ENCODE results near the gene IMP4.
A peak's percentile ranks its signal among the peaks of the same experiment; 100 is the strongest.

Gene IMP4

GRCh38 chr2:130342533-130343275, at the start of gene IMP4:
Gene IMP4, plus strand, starts transcription at chr2:130342897. Its CDS starts 36 bp downstream, at chr2:130342933.
- DNase-seq (ENCODE audit: extremely low spot score), result peak; percentile 91
- POLR2A ChIA-PET, result interaction anchor here (0.9 to 1.7 kb wide), 4 partner anchors 11 to 85 kb away, joined by 3 to 13 read pairs (median 3); no protein-coding TSS in a partner anchor
- CTCF ChIA-PET, result interaction anchor here (1.0 to 5.0 kb wide), 14 partner anchors 8 to 161 kb away, joined by 3 to 35 read pairs (median 6); partner anchors contain the start of genes MZT2B, PTPN18 and SMPD4
- no peak for TF ChIP-seq CTCF (IDR thresholded peaks at IDR 0.05; ENCODE audit: control extremely low read depth, extremely low read depth, low read depth, missing control alignments)

- no peak for TF ChIP-seq CTCF (IDR thresholded peaks at IDR 0.05; ENCODE audit: control extremely low read depth, extremely low read depth, low read depth, missing control alignments)
- POLR2A ChIA-PET, result no interaction called here
- DNase-seq (ENCODE audit: extremely low spot score), result no peak
- CTCF ChIA-PET, result no interaction called here
Measured at GRCh38 chr2:130300258-130300969, 42.3 kb upstream of the IMP4 start.

- POLR2A ChIA-PET, result no interaction called here
- no peak for DNase-seq (ENCODE audit: extremely low spot score)
- CTCF ChIA-PET, result no interaction called here
- no peak for TF ChIP-seq CTCF (IDR thresholded peaks at IDR 0.05; ENCODE audit: control extremely low read depth, extremely low read depth, low read depth, missing control alignments)
Measured at GRCh38 chr2:130300970-130301348, 41.7 kb upstream of the IMP4 start.

- ChIA-PET POLR2A (no interaction called here), CTCF (no interaction called here)
- no peak for DNase-seq (ENCODE audit: extremely low spot score)
- no peak for TF ChIP-seq CTCF (IDR thresholded peaks at IDR 0.05; ENCODE audit: control extremely low read depth, extremely low read depth, low read depth, missing control alignments)
Measured at GRCh38 chr2:130302164-130302886, 40.4 kb upstream of the IMP4 start.

- DNase-seq (ENCODE audit: extremely low spot score), result no peak
- ChIA-PET POLR2A (no interaction called here), CTCF (interaction anchor here (1.1 kb wide), 2 partner anchors 16 to 29 kb away, joined by 3 to 4 read pairs; no protein-coding TSS in a partner anchor)
- TF ChIP-seq CTCF (IDR thresholded peaks at IDR 0.05; ENCODE audit: control extremely low read depth, extremely low read depth, low read depth, missing control alignments), result no peak
Measured at GRCh38 chr2:130303169-130303568, 39.5 kb upstream of the IMP4 start.

GRCh38 chr2:130304726-130305125, 38.0 kb upstream of the IMP4 start:
- POLR2A ChIA-PET, result no interaction called here
- no peak for TF ChIP-seq CTCF (IDR thresholded peaks at IDR 0.05; ENCODE audit: control extremely low read depth, extremely low read depth, low read depth, missing control alignments)
- DNase-seq (ENCODE audit: extremely low spot score), result no peak
- CTCF ChIA-PET, result interaction anchor here (1.3 kb wide), 1 partner anchor 28 kb away, joined by 5 read pairs; no protein-coding TSS in a partner anchor

All from GM10248 (cell line).